ENCODE data around the gene AKR1C2.

- TF ChIP-seq EZH2 (IDR thresholded peaks at IDR 0.05; ENCODE audit: insufficient read depth, poor library complexity, severe bottlenecking) (no peak), EZH2phosphoT487 (IDR thresholded peaks at IDR 0.05; ENCODE audit: insufficient read depth, low read depth) (no peak)
Measured at GRCh38 chr10:4980793-4981192, 22.9 kb downstream of the AKR1C2 start.
